Transverse colon (tissue), 3 donors: ENCODE results near the gene PIEZO1.

ENCODE experiments used
- CTCF ChIP-seq, 5 experiments: fragments of 200-600 bp in 3 of 5; fragments of 450-650 bp in 2 of 5; sonication (generic) in 3 of 5; IDR thresholded peaks; 1 replicate in 2 of 5; 2 replicates in 3 of 5; pipeline ENCODE4 v1.5.1; 2016 to 2017; ENCODE audit warnings: antibody characterized with exemption in 5 of 5, inconsistent platforms in 3 of 5, mild to moderate bottlenecking in 2 of 5, moderate library complexity in 1 of 5
- EP300 ChIP-seq: sonication (generic); formaldehyde crosslinking; IDR thresholded peaks from one replicate; pipeline ENCODE4 v1.6.1; 2017; ENCODE audit warnings: antibody characterized with exemption, low read depth

GRCh38 chr16:88769617-88770460 is 15.2 kb downstream of the PIEZO1 start:
- no peak for TF ChIP-seq CTCF (IDR thresholded peaks at IDR 0.05)
- no peak for TF ChIP-seq EP300
